Bronchial epithelial cell (primary cell): Measurements from ENCODE around the gene MLLT1. TPM values are rescaled to one million over a fixed set of nuclear protein-coding genes. Genes with fewer than 3 reads are reported as not detected.

ENCODE experiments used
- DNase-seq: peaks from one replicate; pipeline ENCODE4 v3.0.0-alpha.2; 2010; ENCODE audit warnings: low read depth
- FAIRE-seq: peaks from 2 replicates; lab custom pipeline; 2011; peaks lifted over from hg19 to GRCh38; lab: Jason Lieb, UNC
- H3K27me3 ChIP-seq: 2 replicates; pipeline ENCODE4 v1.5.1; 2011; ENCODE audit warnings: low read length; ENCODE audit not compliant: control insufficient read depth, insufficient read depth
- H3K36me3 ChIP-seq: 2 replicates; pipeline ENCODE4 v1.5.1; 2011; ENCODE audit warnings: low read length; ENCODE audit not compliant: control insufficient read depth, insufficient read depth
- H3K4me3 ChIP-seq: 2 replicates; pipeline ENCODE4 v1.5.1; 2011; ENCODE audit warnings: mild to moderate bottlenecking, low read depth, low read length, control low read depth
- CTCF ChIP-seq: IDR thresholded peaks from 2 replicates; pipeline ENCODE4 v1.5.1; 2011; ENCODE audit warnings: mild to moderate bottlenecking, moderate library complexity, low read length, control low read depth, inconsistent platforms; ENCODE audit not compliant: insufficient read depth, severe bottlenecking
- total RNA-seq: library from RNA; depleted of rRNA; stranded (reverse); fragments of >200 nt; gene quantifications from 2 replicates; pipeline ENCODE4 v1.2.1, GENCODE V29; 2014

MLLT1 gene
- total RNA-seq, 1 donor from 2014 or later: 2.6 TPM

GRCh38 chr19:6241680-6242377 lies 37.9 kb downstream of the MLLT1 start:
- no peak for DNase-seq
- Histone ChIP-seq H3K4me3 (no peak overlapping the region), H3K36me3 (peaks cover 2% of the 10 kb centered on the region), H3K27me3 (no peaks in the 10 kb centered on the region)
- no peak for TF ChIP-seq CTCF
- no peak for FAIRE-seq

GRCh38 chr19:6241056-6241455 lies 38.7 kb downstream of the MLLT1 start:
- Histone ChIP-seq H3K4me3 (no peak overlapping the region), H3K27me3 (no peaks in the 10 kb centered on the region), H3K36me3 (peaks cover 2% of the 10 kb centered on the region)
- FAIRE-seq (no peak), DNase-seq (no peak)
- TF ChIP-seq CTCF: no peak

GRCh38 chr19:6239871-6240676 lies 39.7 kb downstream of the MLLT1 start:
- no peaks in the 10 kb centered on the region for H3K27me3 ChIP-seq
- DNase-seq (no peak), FAIRE-seq (no peak)
- no peak for TF ChIP-seq CTCF
- no peak overlapping the region for H3K4me3 ChIP-seq
- H3K36me3 ChIP-seq: peaks cover 2% of the 10 kb centered on the region

GRCh38 chr19:6239401-6239844 lies 40.4 kb downstream of the MLLT1 start:
- FAIRE-seq (peak; percentile 98), DNase-seq (peak; percentile 84)
- H3K4me3 ChIP-seq: no peak overlapping the region
- no peak for TF ChIP-seq CTCF
- H3K27me3 ChIP-seq: no peaks in the 10 kb centered on the region
- H3K36me3 ChIP-seq: peaks cover 2% of the 10 kb centered on the region

- peaks cover 2% of the 10 kb centered on the region for H3K36me3 ChIP-seq
- no peak for TF ChIP-seq CTCF
- DNase-seq (peak; percentile 39), FAIRE-seq (peak; percentile 82)
- no peaks in the 10 kb centered on the region for H3K27me3 ChIP-seq
- H3K4me3 ChIP-seq: no peak overlapping the region
Observed at GRCh38 chr19:6238643-6239281, 41.0 kb downstream of the MLLT1 start.
